Body of pancreas (tissue), 4 donors: ENCODE data around the gene ILF2. TPM values are rescaled to one million over a fixed set of nuclear protein-coding genes. Genes with fewer than 3 reads are reported as not detected.

ENCODE experiments used
- ATAC-seq: fragments of 150-250 bp; one replicate; pipeline ENCODE4 v1.9.1; 2016
- DNase-seq, 4 donors: peaks; one replicate each; pipeline ENCODE4 v3.0.0-alpha.2; 2019
- H3K27ac ChIP-seq, 4 donors: fragments of 200-600 bp; sonication (generic); 1 replicate in 3 of 4; 2 replicates in 1 of 4; pipeline versions ENCODE4 v1.5.1 to v1.6.1; 2016 to 2019; ENCODE audit warnings: mild to moderate bottlenecking in 1 of 4, mixed read lengths in 1 of 4, moderate library complexity in 1 of 4
- H3K27me3 ChIP-seq, 2 donors: fragments of 200-600 bp; sonication (generic); one replicate each; pipeline ENCODE4 v1.6.0; 2016; ENCODE audit warnings: mild to moderate bottlenecking in 1 of 2
- H3K36me3 ChIP-seq, 2 donors: fragments of 200-600 bp; sonication (generic); replicated peaks in 1 of 2; 2 replicates each; pipeline ENCODE4 v1.5.1; 2016; ENCODE audit warnings: low read depth in 2 of 2; ENCODE audit not compliant: insufficient read depth in 1 of 2
- H3K4me1 ChIP-seq: fragments of 200-600 bp; sonication (generic); one replicate; pipeline ENCODE4 v1.6.0; 2016
- H3K4me3 ChIP-seq, 2 donors: fragments of 200-600 bp; sonication (generic); 1 replicate in 1 of 2; 2 replicates in 1 of 2; pipeline ENCODE4 v1.5.1; 2016 to 2019
- H3K9me3 ChIP-seq, 3 donors: fragments of 200-600 bp; sonication (generic); 1 replicate in 2 of 3; 2 replicates in 1 of 3; pipeline ENCODE4 v1.5.1; 2016
- CTCF ChIP-seq, 7 experiments: fragments of 450-650 bp in 4 of 7; fragments of 200-600 bp in 3 of 7; sonication (generic) in 3 of 7; IDR thresholded peaks; one replicate each; pipeline ENCODE4 v1.5.1; 2016 to 2019; ENCODE audit warnings: antibody characterized with exemption in 7 of 7
- POLR2A ChIP-seq, 3 donors: fragments of 450-650 bp; IDR thresholded peaks; one replicate each; pipeline ENCODE4 v1.6.1; 2016; ENCODE audit warnings: antibody characterized with exemption in 3 of 3, mild to moderate bottlenecking in 2 of 3
- WGBS, 2 donors: methylation state at CpG; one replicate each; pipeline ENCODE4 v1.1.5; 2017; 5-methylcytosine and 5-hydroxymethylcytosine counted together
- intact Hi-C: fragments of 100-400 bp; cut with DNase I; formaldehyde crosslinking; loops from one replicate; pipeline ENCODE4 v1.15.1; 2023
- total RNA-seq, 2 donors: library from RNA; depleted of rRNA; stranded (reverse); fragments of >200 nt; gene quantifications; one replicate each; pipeline ENCODE4 v1.1.0, GENCODE V29; 2016

The ILF2 gene
- total RNA-seq, 2 donors from 2014 or later = 57.7 to 59.1 TPM

DNA sequence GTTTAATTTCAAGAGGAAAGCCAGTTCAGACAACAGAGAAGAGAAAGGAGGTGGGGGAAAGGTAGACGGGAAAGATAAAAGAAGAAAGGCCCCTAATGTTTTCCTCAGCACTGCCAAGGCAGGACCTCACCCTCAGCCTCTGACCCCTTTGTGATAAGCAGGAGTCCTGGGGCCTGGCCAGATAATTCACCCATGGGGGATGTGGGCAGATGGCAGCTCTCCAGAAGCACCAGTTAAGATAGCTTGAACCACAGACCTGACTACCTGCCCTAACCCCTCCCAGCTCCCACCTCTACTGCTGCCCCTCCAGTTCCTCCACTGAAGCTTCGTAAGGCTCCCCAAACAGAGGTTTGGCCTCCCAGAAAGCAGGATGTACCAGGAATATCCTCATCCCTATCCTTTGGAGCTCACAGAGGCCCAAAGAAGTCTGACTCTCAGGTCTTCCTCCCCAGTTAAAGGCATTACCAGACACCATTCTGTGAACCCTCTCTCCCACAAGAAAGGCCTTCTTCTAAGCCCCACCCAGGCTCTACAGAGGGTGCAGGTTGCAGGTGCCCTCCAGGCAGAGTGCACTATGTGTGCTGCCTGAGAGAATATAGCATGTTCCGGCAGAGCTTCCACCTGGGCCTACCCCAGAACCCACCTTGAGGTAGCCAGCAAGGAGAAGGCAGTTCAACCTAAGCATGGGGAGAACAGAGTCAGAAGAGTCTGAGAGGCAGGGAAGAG is 21.5 kb downstream of the ILF2 start:
- Histone ChIP-seq H3K4me1 (peaks cover 61% of the 10 kb centered on the region), H3K27ac (peak overlapping the region; percentile 75 to 83 (median 80)), H3K9me3 (no peaks in the 10 kb centered on the region), H3K4me3 (no peak overlapping the region), H3K36me3 (peaks cover 9 to 13% of the 10 kb centered on the region in 2 donors), H3K27me3 (no peaks in the 10 kb centered on the region)
- 11 to 15% methylated on average over 3 of the region's 3 CpGs for WGBS, 2 donors
- peak; percentile 12 for ATAC-seq
- TF ChIP-seq CTCF (IDR thresholded peaks at IDR 0.05) = no peak
- peak in 1 of 3 donors; percentile 5 for TF ChIP-seq POLR2A (IDR thresholded peaks at IDR 0.05)
- intact Hi-C loops = no loop called here
- DNase-seq = peak in 3 of 4 donors; percentile 46 to 68 (median 63)

GRCh38 chr1:153648000-153648643 is 22.7 kb downstream of the ILF2 start:
- no peaks in the 10 kb centered on the region for H3K9me3 ChIP-seq
- H3K36me3 ChIP-seq = peaks cover 11 to 13% of the 10 kb centered on the region in 2 donors
- DNase-seq (no peak), ATAC-seq (no peak)
- no peak for TF ChIP-seq CTCF (IDR thresholded peaks at IDR 0.05)
- no peak for TF ChIP-seq POLR2A (IDR thresholded peaks at IDR 0.05)
- H3K27ac ChIP-seq = peak overlapping the region in 3 of 4 donors; percentile 75 to 83 (median 81)
- 81 to 83% methylated on average over 10 of the region's 10 CpGs for WGBS, 2 donors
- H3K27me3 ChIP-seq = no peaks in the 10 kb centered on the region
- intact Hi-C loops = no loop called here
- H3K4me3 ChIP-seq = no peak overlapping the region
- H3K4me1 ChIP-seq = peaks cover 67% of the 10 kb centered on the region

DNA sequence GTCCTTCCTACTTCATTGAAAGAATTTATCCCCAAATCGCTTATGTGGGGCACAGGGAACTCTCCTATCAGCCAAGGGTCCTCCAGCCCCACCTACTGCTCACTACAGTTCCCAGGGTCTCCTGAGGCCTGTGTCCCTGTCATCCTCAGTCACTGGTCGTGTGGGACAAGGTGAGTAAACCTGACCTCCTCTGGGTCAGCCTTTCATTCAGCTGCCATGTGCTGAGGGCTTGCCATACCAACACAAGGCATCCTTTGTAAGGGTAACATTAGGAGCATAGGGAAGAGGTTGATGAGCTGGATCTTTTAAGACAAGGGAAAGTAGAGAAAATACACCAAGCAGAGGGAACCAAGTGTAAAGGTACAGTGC is 23.5 kb downstream of the ILF2 start:
- 61 to 65% methylated on average over 2 of the region's 2 CpGs for WGBS, 2 donors
- ATAC-seq (no peak), DNase-seq (no peak)
- Histone ChIP-seq H3K36me3 (peaks cover 13 to 18% of the 10 kb centered on the region in 2 donors), H3K4me1 (peaks cover 67% of the 10 kb centered on the region), H3K4me3 (no peak overlapping the region), H3K27me3 (no peaks in the 10 kb centered on the region), H3K27ac (peak overlapping the region in 2 of 4 donors; percentile 36 to 83), H3K9me3 (no peaks in the 10 kb centered on the region)
- intact Hi-C loops = no loop called here
- TF ChIP-seq CTCF (IDR thresholded peaks at IDR 0.05) (no peak), POLR2A (IDR thresholded peaks at IDR 0.05) (no peak)

- 77 to 94% methylated on average over 5 of the region's 5 CpGs for WGBS, 2 donors
- intact Hi-C loops = no loop called here
- H3K36me3 ChIP-seq = peaks cover 13 to 23% of the 10 kb centered on the region in 2 donors
- no peak for TF ChIP-seq POLR2A (IDR thresholded peaks at IDR 0.05)
- TF ChIP-seq CTCF (IDR thresholded peaks at IDR 0.05) = no peak
- H3K27ac ChIP-seq = peak overlapping the region in 2 of 4 donors; percentile 36 to 83
- ATAC-seq (no peak), DNase-seq (peak in 1 of 4 donors; percentile 41)
- no peaks in the 10 kb centered on the region for H3K9me3 ChIP-seq
- H3K4me3 ChIP-seq = no peak overlapping the region
- H3K4me1 ChIP-seq = peaks cover 72% of the 10 kb centered on the region
- no peaks in the 10 kb centered on the region for H3K27me3 ChIP-seq
These were observed 24.0 kb downstream of the ILF2 start for GRCh38 chr1:153646672-153647345.
